Natural killer cell (primary cell): ENCODE measurements around the gene NCL. TPM values are rescaled to one million over a fixed set of nuclear protein-coding genes. Genes with fewer than 3 reads are reported as not detected.

Experiments
- ATAC-seq, 3 donors: fragments of 150-1000 bp in 2 of 3; fragments of 200-7000 bp in 1 of 3; cut with Tn5 transposase; 1 replicate in 1 of 3; 2 replicates in 2 of 3; pipeline ENCODE4 v1.10.0; 2021; ENCODE audit warnings: mild to moderate bottlenecking in 2 of 3, moderate library complexity in 2 of 3
- DNase-seq, 2 donors: peaks; one replicate each; pipeline versions ENCODE4 v3.0.0 to v3.0.0-alpha.2; 2013 to 2021; ENCODE audit warnings: mixed read lengths in 1 of 2
- H3K27ac ChIP-seq: one replicate; pipeline ENCODE4 v1.5.1; 2013; ENCODE audit warnings: mild to moderate bottlenecking, low read length
- H3K27me3 ChIP-seq: one replicate; pipeline ENCODE4 v1.6.1; 2013; ENCODE audit warnings: low read length; ENCODE audit not compliant: control insufficient read depth, insufficient read depth
- H3K36me3 ChIP-seq: one replicate; pipeline ENCODE4 v1.6.1; 2013; ENCODE audit warnings: low read length; ENCODE audit not compliant: control insufficient read depth, insufficient read depth
- H3K4me1 ChIP-seq: one replicate; pipeline ENCODE4 v1.6.1; 2013; ENCODE audit warnings: low read length; ENCODE audit not compliant: control insufficient read depth, insufficient read depth
- H3K4me3 ChIP-seq: one replicate; pipeline ENCODE4 v1.5.1; 2013; ENCODE audit warnings: low read length
- H3K9me3 ChIP-seq: one replicate; pipeline ENCODE4 v1.6.1; 2013; ENCODE audit warnings: low read length; ENCODE audit not compliant: control insufficient read depth, insufficient read depth
- H3K27ac Mint-ChIP-seq, 2 donors: one replicate each; pipeline ENCODE4 v1.8.0; 2022; ENCODE audit warnings: mild to moderate bottlenecking in 2 of 2, mixed read lengths in 2 of 2, moderate library complexity in 1 of 2
- H3K27me3 Mint-ChIP-seq, 2 donors: one replicate each; pipeline ENCODE4 v1.8.0; 2022; ENCODE audit warnings: low read depth in 2 of 2, mixed read lengths in 2 of 2
- H3K36me3 Mint-ChIP-seq: one replicate; pipeline ENCODE4 v1.8.0; 2022; ENCODE audit warnings: mixed read lengths
- H3K4me1 Mint-ChIP-seq, 2 donors: one replicate each; pipeline ENCODE4 v1.8.0; 2022; ENCODE audit warnings: mixed read lengths in 2 of 2
- H3K4me3 Mint-ChIP-seq: one replicate; pipeline ENCODE4 v1.8.0; 2022; ENCODE audit warnings: mild to moderate bottlenecking, moderate library complexity, mixed read lengths
- H3K9me3 Mint-ChIP-seq, 2 donors: one replicate each; pipeline ENCODE4 v1.8.0; 2022; ENCODE audit warnings: mixed read lengths in 2 of 2
- WGBS: methylation state at CpG from one replicate; pipeline ENCODE4 v1.1.7; 2013; ENCODE audit warnings: missing lambda C conversion rate; ENCODE audit not compliant: insufficient coverage; 5-methylcytosine and 5-hydroxymethylcytosine counted together
- intact Hi-C: fragments of 100-400 bp; cut with micrococcal nuclease; formaldehyde crosslinking; loops from one replicate; pipeline ENCODE4 v1.14.2; 2022
- total RNA-seq, 4 donors: library from RNA; stranded (reverse); fragments of 120-200 nt in 1 of 4; gene quantifications; one replicate each; pipeline versions ENCODE4 v1.2.3 to v1.2.4, GENCODE V29; 2013 to 2022
- TF ChIP-seq, protein P1 (sequence below): fragments of 200-600 bp; IDR thresholded peaks from one replicate; pipeline ENCODE4 v1.8.0; 2022; ENCODE audit warnings: antibody characterized with exemption

NCL gene
- total RNA-seq, 3 donors from 2014 or later (not counting 1 experiment from before 2014, with no cell fraction given): 485 to 540 (median 529) TPM

DNA sequence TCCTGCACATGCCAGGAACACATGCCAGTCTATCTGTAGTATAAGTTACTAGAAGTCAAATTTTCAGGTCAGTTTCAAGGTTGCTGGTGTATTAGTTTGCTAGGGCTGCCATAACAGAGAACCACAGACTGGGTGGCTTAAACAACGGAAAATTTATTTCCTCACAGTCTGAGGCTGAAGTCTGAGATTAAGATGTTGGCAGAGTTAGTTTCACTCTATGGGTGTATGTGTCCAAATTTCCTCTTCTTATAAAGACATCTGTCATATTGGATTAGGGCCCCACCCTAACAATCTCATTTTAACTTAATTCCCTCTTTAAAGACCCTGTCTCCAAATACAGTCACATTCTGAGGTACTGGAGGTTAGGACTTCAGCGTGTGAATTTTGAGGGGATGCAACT, 42.2 kb downstream of the NCL start:
- TF ChIP-seq, protein P1, sequence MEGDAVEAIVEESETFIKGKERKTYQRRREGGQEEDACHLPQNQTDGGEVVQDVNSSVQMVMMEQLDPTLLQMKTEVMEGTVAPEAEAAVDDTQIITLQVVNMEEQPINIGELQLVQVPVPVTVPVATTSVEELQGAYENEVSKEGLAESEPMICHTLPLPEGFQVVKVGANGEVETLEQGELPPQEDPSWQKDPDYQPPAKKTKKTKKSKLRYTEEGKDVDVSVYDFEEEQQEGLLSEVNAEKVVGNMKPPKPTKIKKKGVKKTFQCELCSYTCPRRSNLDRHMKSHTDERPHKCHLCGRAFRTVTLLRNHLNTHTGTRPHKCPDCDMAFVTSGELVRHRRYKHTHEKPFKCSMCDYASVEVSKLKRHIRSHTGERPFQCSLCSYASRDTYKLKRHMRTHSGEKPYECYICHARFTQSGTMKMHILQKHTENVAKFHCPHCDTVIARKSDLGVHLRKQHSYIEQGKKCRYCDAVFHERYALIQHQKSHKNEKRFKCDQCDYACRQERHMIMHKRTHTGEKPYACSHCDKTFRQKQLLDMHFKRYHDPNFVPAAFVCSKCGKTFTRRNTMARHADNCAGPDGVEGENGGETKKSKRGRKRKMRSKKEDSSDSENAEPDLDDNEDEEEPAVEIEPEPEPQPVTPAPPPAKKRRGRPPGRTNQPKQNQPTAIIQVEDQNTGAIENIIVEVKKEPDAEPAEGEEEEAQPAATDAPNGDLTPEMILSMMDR: no peak
- intact Hi-C loops: no loop called here
- H3K4me3 ChIP-seq: no peak overlapping the region
- DNase-seq (no peak), ATAC-seq (no peak)
- H3K9me3 Mint-ChIP-seq: no peaks in the 10 kb centered on the region
- H3K9me3 ChIP-seq: no peaks in the 10 kb centered on the region
- no peaks in the 10 kb centered on the region for H3K36me3 ChIP-seq
- no peaks in the 10 kb centered on the region for H3K27me3 ChIP-seq
- peak overlapping the region; percentile 19 to 72 for H3K27ac Mint-ChIP-seq
- H3K27ac ChIP-seq: no peak overlapping the region
- H3K27me3 Mint-ChIP-seq: no peaks in the 10 kb centered on the region
- H3K4me3 Mint-ChIP-seq: no peak overlapping the region
- H3K36me3 Mint-ChIP-seq: no peaks in the 10 kb centered on the region
- peaks cover 26% of the 10 kb centered on the region for H3K4me1 ChIP-seq
- 100% methylated on average over 1 of the region's 2 CpGs for WGBS
- peaks cover 28 to 34% of the 10 kb centered on the region in 2 donors for H3K4me1 Mint-ChIP-seq

DNA sequence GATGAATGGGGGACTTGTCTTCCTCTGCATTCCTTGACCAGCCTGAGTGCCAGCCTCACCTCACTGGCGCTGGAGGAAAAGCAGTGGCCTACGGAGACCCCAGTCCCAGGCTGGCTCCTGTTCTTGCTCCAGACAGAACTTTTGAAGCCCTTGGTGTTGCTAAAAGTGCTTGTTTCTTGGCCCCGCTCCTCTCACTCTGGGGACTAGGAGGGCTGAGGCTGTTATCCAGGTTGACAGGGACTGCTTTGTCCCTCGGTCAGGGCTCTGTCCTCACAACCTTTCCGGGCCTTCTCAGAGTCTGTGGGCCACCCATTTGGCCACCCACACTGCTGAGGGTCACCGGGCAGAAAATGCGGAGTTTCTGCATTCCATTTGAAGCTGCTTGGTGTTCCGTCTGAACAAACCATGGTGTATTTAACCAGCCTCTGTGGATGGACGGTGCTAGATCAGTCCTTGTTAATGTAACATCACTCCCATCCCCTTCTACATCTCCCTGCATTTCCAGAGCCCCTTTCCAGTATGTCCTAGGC, 43.2 kb downstream of the NCL start:
- TF ChIP-seq, protein P1: no peak
- H3K9me3 ChIP-seq: no peaks in the 10 kb centered on the region
- peaks cover 17% of the 10 kb centered on the region for H3K4me1 ChIP-seq
- intact Hi-C loops: no loop called here
- ATAC-seq (no peak), DNase-seq (no peak)
- H3K27me3 Mint-ChIP-seq: no peaks in the 10 kb centered on the region
- peak overlapping the region; percentile 19 to 72 for H3K27ac Mint-ChIP-seq
- no peak overlapping the region for H3K4me3 ChIP-seq
- no peaks in the 10 kb centered on the region for H3K27me3 ChIP-seq
- no peak overlapping the region for H3K27ac ChIP-seq
- no peaks in the 10 kb centered on the region for H3K36me3 Mint-ChIP-seq
- H3K36me3 ChIP-seq: no peaks in the 10 kb centered on the region
- H3K4me1 Mint-ChIP-seq: peaks cover 19 to 24% of the 10 kb centered on the region in 2 donors
- 89% methylated on average over 9 of the region's 9 CpGs for WGBS
- no peaks in the 10 kb centered on the region for H3K9me3 Mint-ChIP-seq
- H3K4me3 Mint-ChIP-seq: no peak overlapping the region

DNA sequence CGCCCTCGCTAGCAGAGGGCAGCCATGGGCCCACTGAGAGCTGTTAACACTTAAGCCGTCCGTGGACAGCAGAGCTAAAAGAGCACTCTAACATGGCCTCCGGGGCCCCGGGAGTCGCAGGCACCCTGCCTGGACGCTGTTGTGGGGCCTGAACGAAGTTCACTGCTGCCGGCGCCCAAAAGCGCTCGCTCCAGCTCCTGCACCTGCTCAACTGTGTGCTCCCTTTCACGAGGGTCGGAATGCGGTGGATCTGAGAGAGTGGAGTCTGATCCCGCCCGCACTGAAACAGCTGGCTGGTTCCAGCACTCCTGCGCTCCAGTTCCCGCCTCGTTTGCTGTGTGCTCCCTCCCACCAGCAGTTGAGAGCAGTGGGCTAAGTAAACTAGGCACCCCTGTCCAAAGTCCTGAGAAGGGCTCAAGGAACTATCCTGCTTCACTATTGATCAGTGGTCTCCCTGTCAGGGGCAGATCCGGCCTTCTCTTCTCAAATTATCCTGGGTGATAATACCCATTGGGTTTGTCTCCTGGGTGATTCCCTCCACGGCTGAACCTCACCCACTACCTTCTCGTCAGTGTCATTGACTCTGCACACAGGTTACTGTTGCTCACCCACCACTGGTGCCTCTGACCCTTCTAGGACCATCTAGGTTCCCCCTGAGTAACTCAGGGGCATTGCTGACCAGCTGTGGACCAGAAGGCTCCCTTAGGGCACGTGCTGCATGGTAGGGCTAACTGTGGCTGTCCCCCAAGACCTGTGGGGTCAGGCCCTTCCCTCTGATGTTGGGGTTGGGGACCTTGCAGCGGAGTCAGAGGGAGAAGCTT, 45.3 kb downstream of the NCL start:
- Histone ChIP-seq H3K9me3 (no peaks in the 10 kb centered on the region), H3K4me1 (no peaks in the 10 kb centered on the region), H3K27me3 (no peaks in the 10 kb centered on the region), H3K27ac (no peak overlapping the region), H3K4me3 (no peak overlapping the region), H3K36me3 (no peaks in the 10 kb centered on the region)
- no peak overlapping the region for H3K4me3 Mint-ChIP-seq
- 94% methylated on average over 26 of the region's 26 CpGs for WGBS
- no peaks in the 10 kb centered on the region for H3K36me3 Mint-ChIP-seq
- H3K4me1 Mint-ChIP-seq: peaks cover 6 to 13% of the 10 kb centered on the region in 2 donors
- no peak for DNase-seq
- TF ChIP-seq, protein P1: no peak
- no peak overlapping the region for H3K27ac Mint-ChIP-seq
- H3K27me3 Mint-ChIP-seq: no peaks in the 10 kb centered on the region
- no peaks in the 10 kb centered on the region for H3K9me3 Mint-ChIP-seq
- no peak for ATAC-seq
- intact Hi-C loops: no loop called here
